Neural cell (in vitro differentiated cells): ENCODE measurements around the gene DUSP18. TPM values are rescaled to one million over a fixed set of nuclear protein-coding genes. Genes with fewer than 3 reads are reported as not detected.

Experiments
- H2AFZ ChIP-seq: fragments of 200-600, 300-800 bp; sonication (generic), shearing (Covaris generic); 2 replicates; pipeline ENCODE4 v1.6.0; 2014; ENCODE audit warnings: low read depth, mild to moderate bottlenecking, antibody characterized with exemption, low read length, moderate library complexity
- H3F3A ChIP-seq: fragments of 200-600 bp; shearing (Covaris generic); 2 replicates; pipeline ENCODE4 v1.6.1; 2016; ENCODE audit warnings: mild to moderate bottlenecking, moderate library complexity, mixed read lengths, antibody characterized with exemption, low read length; ENCODE audit not compliant: insufficient read depth, poor library complexity, severe bottlenecking
- H3K27ac ChIP-seq: fragments of 200-600, 300-800 bp; sonication (generic), shearing (Covaris generic); 2 replicates; pipeline ENCODE4 v1.5.1; 2014; ENCODE audit warnings: mild to moderate bottlenecking, low read length, moderate library complexity
- H3K27me3 ChIP-seq: fragments of 300-800, 200-600 bp; sonication (generic), shearing (Covaris generic); 2 replicates; pipeline ENCODE4 v1.6.0; 2014; ENCODE audit warnings: mild to moderate bottlenecking, low read depth, low read length, moderate library complexity; ENCODE audit not compliant: insufficient read depth
- H3K36me3 ChIP-seq: fragments of 300-800, 200-600 bp; sonication (generic), shearing (Covaris generic); 2 replicates; pipeline ENCODE4 v1.5.1; 2014; ENCODE audit warnings: mild to moderate bottlenecking, antibody characterized with exemption, low read length, moderate library complexity; ENCODE audit not compliant: insufficient read depth
- H3K4me2 ChIP-seq: fragments of 300-800, 200-600 bp; sonication (generic), shearing (Covaris generic); 2 replicates; pipeline ENCODE4 v1.6.0; 2014; ENCODE audit warnings: mild to moderate bottlenecking, low read length
- H3K4me3 ChIP-seq: fragments of 300-800, 200-600 bp; sonication (generic), shearing (Covaris generic); 2 replicates; pipeline ENCODE4 v1.5.1; 2014; ENCODE audit warnings: mild to moderate bottlenecking, low read length, moderate library complexity
- H3K79me2 ChIP-seq: fragments of 200-600 bp; shearing (Covaris generic); replicated peaks from 2 replicates; pipeline ENCODE4 v1.6.0; 2014; ENCODE audit warnings: mild to moderate bottlenecking, low read length, moderate library complexity; ENCODE audit not compliant: insufficient read depth
- H3K9ac ChIP-seq: fragments of 300-800, 200-600 bp; sonication (generic), shearing (Covaris generic); 2 replicates; pipeline ENCODE4 v1.6.1; 2016; ENCODE audit warnings: mild to moderate bottlenecking, low read length, mixed read lengths
- H3K9me2 ChIP-seq: fragments of 200-600 bp; shearing (Covaris generic); 2 replicates; pipeline ENCODE4 v1.6.1; 2016; ENCODE audit warnings: mild to moderate bottlenecking, low read length, mixed read lengths; ENCODE audit not compliant: insufficient read depth
- H3K9me3 ChIP-seq: fragments of 200-600, 300-800 bp; sonication (generic), shearing (Covaris generic); 2 replicates; pipeline ENCODE4 v1.6.1; 2016; ENCODE audit warnings: mild to moderate bottlenecking, mixed run types, low read length, moderate library complexity, mixed read lengths
- H4K20me1 ChIP-seq: fragments of 200-600 bp; shearing (Covaris generic); 2 replicates; pipeline ENCODE4 v1.6.1; 2016; ENCODE audit warnings: mild to moderate bottlenecking, mixed run types; ENCODE audit not compliant: insufficient read depth
- EP300 ChIP-seq: fragments of 450-650 bp; conservative IDR thresholded peaks from 2 replicates; pipeline ENCODE4 v1.6.1; 2014; ENCODE audit warnings: antibody characterized with exemption, mild to moderate bottlenecking, moderate library complexity; ENCODE audit not compliant: poor library complexity, severe bottlenecking
- EZH2 ChIP-seq: fragments of 200-600, 300-800 bp; shearing (Covaris generic), sonication (generic); IDR thresholded peaks from 2 replicates; pipeline ENCODE4 v1.6.1; 2014; ENCODE audit warnings: antibody characterized with exemption, low read length, borderline replicate concordance, mild to moderate bottlenecking; ENCODE audit not compliant: insufficient read depth, poor library complexity, severe bottlenecking
- POLR2AphosphoS5 ChIP-seq: IDR thresholded peaks from 2 replicates; pipeline ENCODE4 v1.6.1; 2012
- RAD21 ChIP-seq: fragments of 450-650 bp; conservative IDR thresholded peaks from 2 replicates; pipeline ENCODE4 v1.6.1; 2014; ENCODE audit warnings: antibody characterized with exemption, mild to moderate bottlenecking, moderate library complexity
- REST ChIP-seq: IDR thresholded peaks from 2 replicates; pipeline ENCODE4 v1.6.1; 2012; ENCODE audit warnings: borderline replicate concordance
- polyA plus RNA-seq: library from polyadenylated mRNA; depleted of rRNA; stranded (reverse); fragments of >200 nt; gene quantifications from 2 replicates; pipeline ENCODE4 v1.2.3, GENCODE V29; 2014

The DUSP18 gene
- polyA plus RNA-seq, 1 donor from 2014 or later: 18.6 TPM

- Histone ChIP-seq H2AFZ (no peak overlapping the region), H3F3A (no peaks in the 10 kb centered on the region), H3K36me3 (no peaks in the 10 kb centered on the region), H3K4me3 (no peak overlapping the region), H3K9me2 (no peaks in the 10 kb centered on the region), H3K27me3 (no peaks in the 10 kb centered on the region), H3K9me3 (no peaks in the 10 kb centered on the region), H3K27ac (no peak overlapping the region), H3K79me2 (peaks cover 5% of the 10 kb centered on the region), H3K9ac (no peak overlapping the region), H4K20me1 (no peaks in the 10 kb centered on the region), H3K4me2 (no peak overlapping the region)
- TF ChIP-seq REST (no peak), EZH2 (no peak), EP300 (no peak), RAD21 (no peak), POLR2AphosphoS5 (no peak)
These were observed 54.9 kb downstream of the DUSP18 start for GRCh38 chr22:30612789-30613188.

Other genes with a start within 250 kb of the DUSP18 start
- gene MTFP1, start 242.1 kb downstream of the DUSP18 start, polyA plus RNA-seq: 3.2 and 8.1 TPM in 2 replicates
- not detected in 2 replicates for gene SEC14L3, start 195.9 kb downstream of the DUSP18 start, polyA plus RNA-seq
- gene SEC14L4, start 162.2 kb downstream of the DUSP18 start, polyA plus RNA-seq: not detected in 2 replicates
- gene SEC14L6, start 121.1 kb downstream of the DUSP18 start, polyA plus RNA-seq: not detected in 2 replicates
- 1.6 TPM in 1 of 2 replicates, not detected in the other for gene GAL3ST1, start 93.2 kb downstream of the DUSP18 start, polyA plus RNA-seq
- gene PES1, start 76.0 kb downstream of the DUSP18 start, polyA plus RNA-seq: 44.1 and 46.6 TPM in 2 replicates
- 13.0 and 17.5 TPM in 2 replicates for gene TCN2, start 60.7 kb downstream of the DUSP18 start, polyA plus RNA-seq
- 5.5 and 7.6 TPM in 2 replicates for gene SLC35E4, start 32.1 kb downstream of the DUSP18 start, polyA plus RNA-seq
- gene OSBP2, start 27.0 kb upstream of the DUSP18 start, polyA plus RNA-seq: 8.7 and 10.2 TPM in 2 replicates